22Rv1 (cell line): ENCODE measurements around the gene ZNF575.
"Not testable (repeated sequence)": the region's sequence is repeated elsewhere in the genome, so short reads cannot be mapped to it uniquely, and the experiment has no call there.

Experiments used
- H3K27ac ChIP-seq: fragments of 450-650 bp; 2 replicates; pipeline ENCODE4 v1.5.1; 2017
- CTCF ChIP-seq: fragments of 450-650 bp; IDR thresholded peaks from 2 replicates; pipeline ENCODE4 v1.5.1; 2017; ENCODE audit warnings: mild to moderate bottlenecking
- ZFX ChIP-seq: fragments of 450-650 bp; IDR thresholded peaks from 2 replicates; pipeline ENCODE4 v1.6.1; 2017; ENCODE audit warnings: antibody characterized with exemption, borderline replicate concordance

Gene ZNF575

GRCh38 chr19:43511324-43511723 is 21.7 kb upstream of the ZNF575 start:
- TF ChIP-seq ZFX = no peak
- TF ChIP-seq CTCF = no peak
- H3K27ac ChIP-seq = no peak overlapping the region

DNA sequence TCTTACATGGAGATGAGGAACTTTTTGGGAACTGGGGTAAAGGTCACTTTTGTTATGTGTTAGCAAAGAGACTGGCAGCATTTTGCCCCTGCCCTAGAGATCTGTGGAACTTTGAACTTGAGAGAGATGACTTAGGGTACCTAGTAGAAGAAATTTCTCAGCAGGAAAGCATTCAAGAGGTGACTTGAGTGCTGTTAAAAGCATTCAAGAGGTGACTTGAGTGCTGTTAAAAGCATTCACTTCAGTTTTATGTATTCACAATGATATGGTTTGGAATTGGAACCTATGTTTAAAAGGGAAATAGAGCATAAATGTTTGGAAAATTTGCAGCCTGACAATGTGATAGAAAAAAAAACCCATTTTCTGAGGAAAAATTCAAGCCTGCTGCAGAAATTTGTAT is 20.6 kb upstream of the ZNF575 start:
- H3K27ac ChIP-seq = not testable (repeated sequence)

GRCh38 chr19:43518051-43518450 is 14.9 kb upstream of the ZNF575 start:
- TF ChIP-seq ZFX (no peak), CTCF (no peak)
- no peak overlapping the region for H3K27ac ChIP-seq

GRCh38 chr19:43519436-43520088 is 13.4 kb upstream of the ZNF575 start:
- H3K27ac ChIP-seq = no peak overlapping the region
- TF ChIP-seq ZFX (no peak), CTCF (peak; percentile 91)

DNA sequence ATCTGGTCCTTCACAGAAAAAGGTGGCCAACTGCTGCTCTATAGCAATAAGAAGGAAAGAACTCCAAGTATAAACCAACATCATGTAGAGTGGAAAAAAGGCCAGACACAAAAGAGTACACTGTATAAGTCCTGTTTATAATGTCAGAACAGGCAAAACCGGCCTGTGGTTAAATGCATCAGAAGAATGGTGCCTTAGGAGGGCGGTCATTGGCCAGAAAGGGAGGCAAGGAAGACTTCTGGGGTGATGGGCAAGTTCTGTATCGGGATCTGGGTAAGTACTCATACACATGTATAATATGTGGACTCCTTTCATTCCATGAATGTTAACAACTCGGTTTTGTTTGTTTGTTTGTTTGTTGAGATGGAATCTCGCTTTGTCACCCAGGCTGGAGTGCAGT is 10.1 kb upstream of the ZNF575 start:
- TF ChIP-seq CTCF = no peak
- TF ChIP-seq ZFX = no peak
- no peak overlapping the region for H3K27ac ChIP-seq

- not testable (repeated sequence) for H3K27ac ChIP-seq
Observed at GRCh38 chr19:43523696-43524095, 9.3 kb upstream of the ZNF575 start.

DNA sequence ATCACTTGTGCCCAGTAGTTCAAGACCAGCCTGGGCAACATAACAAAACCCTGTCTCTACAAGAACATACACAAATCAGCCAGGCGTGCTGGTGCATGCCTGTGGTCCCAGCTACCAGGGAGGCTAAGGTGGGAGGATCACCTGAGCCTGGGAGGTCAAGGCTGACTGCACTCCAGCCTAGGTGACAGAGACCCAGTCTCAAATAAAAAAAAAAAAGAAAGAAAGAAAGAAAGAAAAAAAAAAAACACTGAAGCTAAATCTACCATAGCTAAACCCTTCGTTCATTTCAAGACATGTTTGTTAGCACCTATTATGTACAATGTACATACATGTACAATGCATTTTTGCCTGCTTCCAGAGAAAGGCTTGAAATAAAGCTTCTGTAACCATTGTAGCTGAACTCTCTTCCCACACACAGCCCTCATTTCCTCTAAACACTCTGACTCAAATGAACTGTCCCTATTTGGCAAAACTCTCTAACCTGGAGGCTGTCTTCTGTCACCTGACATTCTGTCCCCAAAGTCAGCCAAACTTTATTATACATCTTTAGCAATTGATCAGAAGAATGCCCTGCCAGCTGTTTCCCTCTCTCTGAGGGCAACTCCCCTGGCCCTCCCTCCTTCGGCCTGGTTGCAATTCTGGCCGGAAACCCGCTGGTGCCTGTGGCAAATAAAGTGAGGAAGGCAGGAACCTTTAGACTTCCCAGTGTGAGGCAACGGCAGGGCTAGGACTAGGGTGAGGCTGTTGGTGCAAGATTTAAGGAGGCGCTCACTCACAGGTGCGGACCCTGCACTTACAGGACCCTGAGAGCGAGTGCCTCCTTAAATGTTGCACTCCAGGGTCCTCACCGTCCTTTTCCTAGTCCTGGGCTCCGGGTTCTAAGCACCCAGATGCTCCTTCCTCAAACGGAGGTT is 7.8 kb upstream of the ZNF575 start:
- 0 out of 2 replicates have a peak overlapping the region, but pooled peaks have one; percentile 15 for H3K27ac ChIP-seq
- TF ChIP-seq ZFX = no peak
- TF ChIP-seq CTCF = no peak
